ENCODE results near the gene UBE3C.
A peak's percentile ranks its signal among the peaks of the same experiment; 100 is the strongest.
"Not testable (repeated sequence)": the region's sequence is repeated elsewhere in the genome, so short reads cannot be mapped to it uniquely, and the experiment has no call there.

UBE3C gene

GRCh38 chr7:157138424-157139110, at the start of gene UBE3C:
Gene UBE3C, plus strand, starts transcription at chr7:157138926. Its CDS starts 347 bp downstream, at chr7:157139273.
- peak; percentile 79 for DNase-seq

DNA sequence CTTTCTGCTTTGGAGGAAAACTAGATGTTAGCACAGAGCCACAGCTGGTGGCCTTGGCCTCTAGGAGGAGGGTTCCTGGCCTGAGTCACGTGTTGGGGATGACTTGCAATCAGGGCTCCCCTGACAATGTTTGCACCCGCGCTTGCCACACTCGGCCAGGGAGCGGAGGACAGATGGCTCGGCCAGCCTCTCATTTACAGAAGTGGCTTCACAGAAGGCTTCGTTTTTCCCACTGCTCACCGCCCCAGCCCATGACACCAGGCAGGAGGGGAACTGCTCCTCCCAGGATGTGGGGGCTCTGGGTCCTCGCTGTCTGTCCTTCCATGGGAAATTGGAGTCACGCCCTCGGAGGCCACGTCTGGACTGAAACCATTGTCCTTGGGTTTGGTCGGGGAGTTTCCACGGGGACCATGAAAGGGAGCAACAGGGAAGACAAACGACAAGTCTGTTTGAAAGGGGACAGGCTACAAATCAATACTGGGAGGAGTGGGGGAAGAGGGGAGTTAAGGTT, 49.6 kb upstream of the UBE3C start:
- no peak for DNase-seq

- DNase-seq: no peak
Observed at GRCh38 chr7:157090485-157091165, 48.1 kb upstream of the UBE3C start.

DNA sequence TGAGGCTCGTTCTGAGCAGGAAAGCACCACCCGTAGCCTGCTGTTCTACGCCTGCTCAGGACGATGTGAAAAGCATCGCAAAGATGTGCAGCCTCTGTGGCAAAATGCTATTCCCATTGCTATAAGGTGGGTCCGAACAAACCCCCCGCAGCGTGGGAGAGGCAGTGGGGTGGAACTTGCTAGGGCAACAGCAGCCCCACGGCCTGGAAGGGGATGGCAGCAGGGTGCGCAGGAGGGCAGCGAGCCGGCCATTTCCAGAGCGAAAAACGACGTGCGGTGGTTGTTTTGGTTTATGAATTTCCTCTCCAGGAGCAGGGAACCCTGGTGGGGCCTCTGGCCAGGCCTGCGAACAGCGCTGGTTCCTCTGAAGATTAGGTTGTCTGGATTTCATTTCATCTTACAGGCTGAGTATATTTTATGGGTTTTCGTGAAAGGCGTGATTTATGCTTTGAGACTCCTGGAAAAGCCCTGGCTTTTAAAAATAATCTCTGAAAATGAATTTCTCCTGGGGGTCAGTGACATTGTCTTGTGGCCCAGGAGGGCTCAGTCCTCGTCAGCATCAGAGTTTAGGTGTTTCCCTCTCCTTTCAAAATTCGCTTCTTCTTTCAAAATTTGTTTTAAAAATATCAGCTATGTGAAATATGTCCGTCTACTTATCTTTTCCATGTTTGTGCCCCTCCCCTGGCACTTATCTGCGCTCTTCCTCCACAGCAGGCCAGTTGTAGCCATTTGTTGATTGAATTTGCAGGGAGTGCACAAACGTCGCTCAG, 42.3 kb upstream of the UBE3C start:
- no peak for DNase-seq

DNA sequence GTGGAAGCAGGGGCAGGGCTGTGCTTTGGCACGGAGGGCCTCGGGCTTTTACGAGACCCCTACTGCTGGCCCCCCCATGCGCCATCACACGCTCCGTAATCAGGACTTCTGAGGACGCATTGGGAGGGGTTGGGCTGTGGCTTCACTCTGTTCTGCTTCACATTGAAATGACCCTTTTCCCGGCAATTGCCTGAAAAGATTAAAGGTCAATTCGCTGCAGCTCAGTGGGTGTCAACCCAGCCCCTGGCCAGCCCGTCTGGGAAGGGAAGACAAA, 41.7 kb upstream of the UBE3C start:
- DNase-seq: no peak

- no peak for DNase-seq
Observed at GRCh38 chr7:157097569-157097968, 41.2 kb upstream of the UBE3C start.

DNA sequence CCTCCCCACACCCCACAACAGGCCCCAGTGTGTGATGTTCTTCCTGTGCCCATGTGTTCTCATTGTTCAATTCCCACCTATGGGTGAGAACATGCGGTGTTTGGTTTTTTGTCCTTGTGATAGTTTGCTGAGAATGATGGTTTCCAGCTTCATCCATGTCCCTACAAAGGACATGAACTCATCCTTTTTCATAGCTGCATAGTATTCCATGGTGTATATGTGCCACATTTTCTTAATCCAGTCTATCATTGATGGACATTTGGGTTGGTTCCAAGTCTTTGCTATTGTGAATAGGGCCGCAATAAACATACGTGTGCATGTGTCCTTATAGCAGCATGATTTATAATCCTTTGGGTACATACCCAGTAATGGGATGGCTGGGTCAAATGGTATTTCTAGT, 38.7 kb upstream of the UBE3C start:
- not testable (repeated sequence) for DNase-seq

DNA sequence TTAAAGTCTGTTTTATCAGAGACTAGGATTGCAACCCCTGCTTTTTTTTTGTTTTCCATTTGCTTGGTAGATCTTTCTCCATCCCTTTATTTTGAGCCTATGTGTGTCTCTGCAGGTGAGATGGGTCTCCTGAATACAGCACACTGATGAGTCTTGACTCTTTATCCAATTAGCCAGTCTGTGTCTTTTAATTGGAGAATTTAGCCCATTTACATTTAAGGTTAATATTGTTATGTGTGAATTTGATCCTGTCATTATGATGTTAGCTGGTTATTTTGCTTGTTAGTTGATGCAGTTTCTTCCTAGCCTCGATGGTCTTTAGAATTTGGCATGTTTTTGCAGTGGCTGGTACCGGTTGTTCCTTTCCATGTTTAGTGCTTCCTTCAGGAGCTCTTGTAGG, 35.1 kb upstream of the UBE3C start:
- not testable (repeated sequence) for DNase-seq

GRCh38 chr7:157111311-157111710, 27.4 kb upstream of the UBE3C start:
- DNase-seq: no peak

GRCh38 chr7:157112706-157113105, 26.0 kb upstream of the UBE3C start:
- DNase-seq: no peak

GRCh38 chr7:157113607-157114006, 25.1 kb upstream of the UBE3C start:
- no peak for DNase-seq

- peak; percentile 18 for DNase-seq
Observed at GRCh38 chr7:157116762-157117161, 22.0 kb upstream of the UBE3C start.

- no peak for DNase-seq
Observed at GRCh38 chr7:157117796-157118195, 20.9 kb upstream of the UBE3C start.

GRCh38 chr7:157120181-157120580, 18.5 kb upstream of the UBE3C start:
- DNase-seq: no peak

DNA sequence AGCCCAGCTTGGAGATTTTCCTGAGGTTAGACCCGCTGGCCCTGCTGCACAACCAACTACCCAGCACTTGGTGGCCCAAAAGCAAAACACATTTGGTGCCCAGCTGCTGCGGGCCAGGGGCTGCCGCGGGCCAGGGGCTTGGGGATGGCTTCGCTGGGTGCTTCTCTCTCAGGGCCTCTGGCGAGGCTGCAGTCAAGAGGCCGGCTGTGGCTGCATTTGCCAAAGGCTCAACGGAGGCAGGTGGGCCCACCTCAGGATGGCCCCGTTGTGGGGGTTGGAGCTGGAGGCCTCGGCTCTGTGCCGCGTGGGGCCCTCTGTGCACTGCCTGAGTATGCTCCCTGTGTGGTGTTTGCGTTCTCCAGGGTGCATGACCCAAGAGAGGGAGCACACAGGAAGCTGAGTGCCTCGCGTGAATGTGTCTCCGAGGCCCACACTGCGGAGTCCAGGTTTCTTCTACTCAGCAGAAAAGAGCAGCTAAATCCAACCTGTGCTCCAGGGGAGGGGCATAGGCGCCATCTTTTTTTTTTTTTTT, 17.5 kb upstream of the UBE3C start:
- DNase-seq: no peak

DNA sequence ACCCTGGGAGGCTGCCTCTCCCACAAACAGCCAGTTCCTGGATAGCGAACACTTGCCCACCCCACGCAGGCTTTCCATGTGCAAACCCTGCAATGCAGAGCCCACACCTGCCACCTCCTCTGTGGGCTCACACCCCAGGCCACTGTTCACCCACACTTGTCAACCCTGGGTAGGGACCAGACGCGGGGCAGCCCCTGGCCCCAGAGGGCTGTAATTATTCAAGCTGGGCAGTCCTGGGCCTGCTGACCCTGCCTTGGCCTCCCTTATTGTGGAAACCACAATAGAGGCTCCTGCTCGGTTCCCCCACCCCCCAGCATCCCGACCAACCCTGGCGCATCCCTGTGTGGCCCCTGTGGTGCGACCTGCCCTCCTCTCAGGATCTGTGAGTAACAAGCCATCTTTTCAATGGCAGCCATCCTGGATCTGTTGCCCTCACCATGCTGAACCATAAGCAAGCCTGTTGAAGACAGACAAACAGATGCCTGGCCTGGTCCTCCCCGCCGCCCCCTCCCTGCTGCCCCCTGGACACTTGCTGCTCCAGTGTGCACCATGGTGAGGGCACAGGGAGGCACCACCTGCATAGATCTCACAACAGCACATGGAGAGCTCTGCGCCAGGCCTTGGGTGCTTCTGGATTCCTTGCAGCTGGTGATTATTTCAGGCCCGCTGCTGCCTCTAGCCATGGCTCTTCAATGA, 15.8 kb upstream of the UBE3C start:
- no peak for DNase-seq

DNA sequence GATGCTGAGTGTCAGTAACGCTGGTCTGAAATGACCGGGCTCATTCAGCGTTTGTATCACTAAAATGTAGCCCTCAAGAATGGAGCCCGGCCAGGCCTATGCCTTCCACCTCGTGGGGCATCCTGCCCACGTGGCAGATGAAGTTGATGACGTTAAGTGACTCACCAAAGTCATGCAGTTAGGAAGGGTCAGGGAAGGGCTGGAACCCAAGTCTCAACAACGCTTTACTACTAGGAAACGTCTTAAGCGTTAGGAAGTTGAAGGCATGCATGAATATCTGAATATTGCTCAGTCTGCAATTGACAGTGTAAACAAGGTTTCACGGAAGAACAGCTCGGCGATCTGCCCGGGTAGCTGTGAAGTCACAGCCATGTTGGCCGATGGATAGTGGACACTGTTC, 14.0 kb upstream of the UBE3C start:
- no peak for DNase-seq

GRCh38 chr7:157125376-157126223, 13.1 kb upstream of the UBE3C start:
- DNase-seq: no peak

DNA sequence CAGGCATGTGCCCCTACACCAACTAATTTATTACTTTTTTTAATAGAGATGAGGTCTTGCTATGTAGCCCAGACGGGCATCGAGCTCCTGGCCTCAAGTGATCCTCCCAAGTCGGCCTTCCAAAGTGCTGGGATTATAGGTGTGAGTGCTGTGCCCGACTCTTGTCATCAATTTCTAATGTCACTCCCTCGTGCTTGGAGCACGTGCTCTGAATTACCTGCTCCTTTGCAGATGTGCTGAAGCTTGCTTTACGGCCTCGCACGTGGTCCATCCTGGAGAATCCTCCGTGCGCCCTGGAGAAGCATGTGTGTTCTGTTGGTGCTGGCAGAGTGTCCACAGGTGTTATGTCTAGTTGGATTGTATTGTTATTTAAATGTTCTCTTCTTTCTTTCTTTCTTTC, 11.8 kb upstream of the UBE3C start:
- no peak for DNase-seq

- DNase-seq: no peak
Observed at GRCh38 chr7:157129200-157129599, 9.5 kb upstream of the UBE3C start.

- DNase-seq: no peak
Observed at GRCh38 chr7:157129907-157130460, 8.7 kb upstream of the UBE3C start.

DNA sequence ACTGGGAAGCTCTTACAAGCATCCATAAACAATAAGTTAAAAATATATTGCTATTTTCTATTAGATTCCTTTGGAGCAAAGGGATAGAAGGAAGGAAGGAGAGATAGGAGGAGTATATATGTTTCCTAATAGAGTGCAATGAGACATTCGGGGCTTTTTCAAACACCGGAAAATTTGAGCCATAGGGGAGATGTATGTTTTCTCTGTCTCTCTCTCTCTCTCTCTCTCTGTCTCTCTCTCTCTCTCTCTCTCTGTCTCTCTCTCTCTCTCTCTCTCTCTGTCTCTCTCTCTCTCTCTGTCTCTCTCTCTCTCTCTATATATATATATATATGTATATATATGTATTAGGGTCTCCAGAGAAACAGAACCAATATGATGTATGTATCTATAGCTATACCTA, 7.9 kb upstream of the UBE3C start:
- DNase-seq: not testable (repeated sequence)

Data from MV-4-11 (cell line).